EL (cell line): ENCODE results near the gene KLHL35.
A peak's percentile ranks its signal among the peaks of the same experiment; 100 is the strongest.

Source experiments
- DNase-seq: peaks from one replicate; pipeline ENCODE4 v3.0.0-alpha.2; 2016

The KLHL35 gene

DNA sequence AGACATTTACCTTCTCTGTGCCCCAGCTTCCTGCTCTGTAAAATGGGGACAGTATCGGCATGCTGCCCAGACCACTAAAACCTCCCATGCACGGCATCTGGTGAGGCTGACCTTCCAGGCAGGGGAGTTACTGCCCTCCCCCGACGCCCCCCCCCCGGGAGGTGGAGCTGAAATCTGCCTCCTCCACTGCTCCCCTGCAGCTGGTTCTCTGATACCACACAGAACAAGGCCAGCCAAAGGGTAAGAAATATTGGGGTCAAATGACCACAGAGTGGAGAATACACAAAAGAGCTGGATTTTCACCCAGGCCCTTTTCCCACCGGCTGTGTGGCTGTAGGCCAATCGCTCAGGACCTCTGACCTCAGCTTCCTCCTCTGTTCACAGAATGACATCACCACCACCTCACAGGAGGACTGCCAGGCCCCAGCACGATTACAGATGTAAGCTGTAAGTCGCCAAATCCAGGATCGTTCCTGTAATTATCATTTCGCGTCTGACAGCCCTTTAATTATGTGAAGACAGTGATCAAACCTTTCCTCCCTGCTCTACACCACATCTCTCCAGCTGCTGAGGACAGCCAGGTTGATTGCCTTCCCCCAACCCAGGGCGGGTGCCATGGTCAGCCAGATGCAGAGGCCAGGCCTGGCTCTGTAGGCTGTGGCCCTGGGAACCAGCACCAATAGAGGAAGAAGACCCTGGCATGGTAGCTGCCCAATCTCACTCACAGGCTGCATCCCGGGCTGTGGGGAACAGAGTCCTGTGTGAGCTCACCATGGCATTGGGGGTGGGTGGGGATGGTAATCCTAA lies 35.7 kb upstream of the KLHL35 start:
- peak; percentile 75 for DNase-seq

- no peak for DNase-seq
Measured at GRCh38 chr11:75467881-75468280, 34.9 kb upstream of the KLHL35 start.

DNA sequence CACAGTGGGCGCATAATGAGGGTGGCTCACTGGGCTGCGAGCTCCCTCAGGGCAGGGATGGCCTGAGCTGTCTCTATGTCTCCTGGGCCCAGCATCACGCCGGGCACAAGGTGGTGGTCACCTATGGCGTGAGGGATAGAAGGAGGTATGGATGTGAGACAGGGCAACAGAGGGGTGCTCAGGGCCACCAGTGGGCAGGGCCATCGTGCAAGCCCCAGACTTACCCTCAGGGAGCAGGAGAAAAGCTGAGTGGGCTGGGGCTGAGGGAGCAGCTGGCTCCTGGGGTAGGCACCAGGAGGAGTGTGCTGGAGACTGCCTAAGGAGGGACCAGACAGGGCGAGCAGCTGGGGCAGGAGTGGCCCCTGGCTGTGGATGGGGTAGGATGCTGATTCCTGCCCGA lies 34.3 kb upstream of the KLHL35 start:
- no peak for DNase-seq

- DNase-seq, result peak; percentile 72
Measured at GRCh38 chr11:75465701-75466531, 32.9 kb upstream of the KLHL35 start.

- DNase-seq, result no peak
Measured at GRCh38 chr11:75463106-75463774, 30.2 kb upstream of the KLHL35 start.

DNA sequence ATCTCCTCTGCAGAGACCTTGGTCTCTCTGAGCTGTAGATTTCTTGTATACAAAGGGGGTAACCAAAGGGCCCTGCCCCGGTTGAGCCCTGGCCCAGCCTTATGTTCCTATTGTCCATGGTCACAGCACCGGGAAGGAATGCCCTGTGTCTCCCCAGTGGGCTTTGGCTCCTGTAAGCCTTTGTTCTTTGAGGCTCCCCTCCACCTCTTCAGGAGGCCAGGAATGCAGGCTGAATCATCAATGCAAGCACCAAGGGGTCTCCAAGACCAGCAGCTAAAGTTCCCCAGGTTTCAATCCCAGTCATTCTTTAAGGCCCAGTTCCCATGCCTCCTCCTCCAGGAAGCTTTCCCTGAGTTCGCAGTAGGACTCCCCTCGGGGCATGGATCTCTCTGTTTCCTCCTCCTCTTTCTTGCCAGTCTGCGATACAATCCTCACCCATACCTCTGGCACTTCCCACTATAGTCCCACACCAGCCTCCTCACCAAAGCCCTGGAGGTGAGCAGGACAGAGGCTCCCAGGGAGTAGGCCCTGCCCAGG lies 29.2 kb upstream of the KLHL35 start:
- DNase-seq, result no peak

GRCh38 chr11:75461151-75461550 lies 28.1 kb upstream of the KLHL35 start:
- peak; percentile 17 for DNase-seq

- DNase-seq, result no peak
Measured at GRCh38 chr11:75456596-75457183, 23.7 kb upstream of the KLHL35 start.

DNA sequence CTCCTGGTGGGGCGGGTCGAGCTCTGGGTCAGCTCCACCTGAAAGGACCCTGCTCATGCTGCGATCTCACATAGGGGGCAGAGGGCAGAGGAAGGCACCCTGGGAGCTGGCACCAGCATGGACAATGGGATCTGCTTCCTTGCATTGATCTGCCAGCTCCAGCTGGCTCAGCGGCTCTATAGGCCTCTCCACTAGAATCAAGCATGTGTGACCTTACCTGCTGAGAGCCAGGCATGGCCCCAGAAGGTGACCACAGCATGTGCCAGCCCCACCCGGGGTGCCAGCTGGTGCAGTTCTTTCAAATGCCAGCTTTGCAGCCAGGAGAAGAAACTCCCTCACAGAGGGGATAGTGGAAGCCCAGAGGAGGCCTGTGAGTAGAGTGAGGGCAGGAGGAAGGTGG lies 22.0 kb upstream of the KLHL35 start:
- DNase-seq, result no peak

- DNase-seq, result peak; percentile 65
Measured at GRCh38 chr11:75453916-75454655, 21.1 kb upstream of the KLHL35 start.

DNA sequence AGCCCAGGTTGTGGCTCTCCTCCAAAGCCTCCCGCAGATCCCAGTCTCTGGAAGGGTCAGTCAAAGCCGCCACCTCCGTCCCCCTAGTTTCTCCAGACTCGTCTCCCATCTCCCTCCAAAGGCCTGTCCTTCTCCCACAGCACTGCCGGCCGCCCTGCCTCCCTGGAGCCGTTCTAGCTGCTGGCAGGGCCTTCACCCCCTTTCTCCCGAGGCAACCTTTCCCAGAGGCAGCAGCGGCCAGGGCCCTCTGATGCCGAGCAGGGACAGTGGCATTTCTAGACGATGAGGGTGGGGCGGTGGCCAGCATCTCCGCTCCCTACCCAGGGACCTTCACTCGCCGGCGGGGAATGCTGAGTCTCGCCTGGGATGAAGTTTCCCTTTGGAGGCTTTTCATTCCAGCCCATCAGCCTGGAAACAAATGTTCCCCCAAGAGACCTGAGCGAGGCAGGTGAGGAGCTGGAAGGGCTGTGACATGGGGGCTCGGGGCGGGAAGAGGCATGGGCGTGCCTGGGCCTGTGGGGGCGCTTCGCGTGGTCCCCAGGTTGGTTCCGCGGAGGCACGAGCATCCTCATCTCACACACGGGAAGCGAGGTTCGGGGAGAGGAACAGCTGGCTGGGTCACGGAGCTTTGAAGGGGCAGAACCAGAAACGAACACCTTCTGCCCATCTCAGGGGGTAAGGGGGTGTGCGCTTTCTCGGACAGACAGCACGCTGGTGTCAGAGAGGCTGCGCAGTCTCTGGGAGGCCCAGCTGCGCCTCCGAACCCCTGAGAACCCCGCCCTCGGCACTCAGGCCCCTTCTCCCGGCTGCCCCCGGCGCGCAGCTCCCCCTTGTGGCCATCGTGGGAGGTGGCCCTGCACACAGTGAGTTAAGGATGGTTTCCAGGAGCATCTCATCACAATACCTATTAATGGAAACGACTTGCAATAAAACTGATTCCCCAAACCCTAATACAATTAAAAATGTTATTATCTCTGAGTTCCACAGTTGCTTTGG lies 18.1 kb upstream of the KLHL35 start:
- no peak for DNase-seq

DNA sequence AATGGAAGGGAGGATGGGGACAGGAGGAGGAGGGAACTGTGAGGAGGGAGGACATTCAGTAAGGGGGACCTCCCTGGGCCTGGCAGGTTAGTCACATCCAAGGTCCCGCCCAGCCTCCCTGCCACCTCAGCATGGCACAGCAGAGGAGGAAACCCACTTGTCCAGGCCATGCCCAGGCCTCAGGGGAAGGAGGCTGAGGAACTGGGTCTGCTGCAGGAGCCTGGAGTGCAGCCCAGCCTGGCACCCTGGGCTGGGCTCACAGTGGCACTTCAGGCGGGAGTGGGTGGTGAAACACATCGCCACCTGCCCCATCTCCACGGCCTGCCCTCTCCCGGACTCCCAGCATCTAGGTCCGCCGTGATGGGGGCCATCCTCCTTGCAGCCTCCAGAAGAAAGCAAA lies 17.2 kb upstream of the KLHL35 start:
- no peak for DNase-seq

- DNase-seq, result no peak
Measured at GRCh38 chr11:75449776-75450175, 16.8 kb upstream of the KLHL35 start.

- DNase-seq, result no peak
Measured at GRCh38 chr11:75449271-75449670, 16.3 kb upstream of the KLHL35 start.

GRCh38 chr11:75447415-75447814 lies 14.4 kb upstream of the KLHL35 start:
- no peak for DNase-seq

DNA sequence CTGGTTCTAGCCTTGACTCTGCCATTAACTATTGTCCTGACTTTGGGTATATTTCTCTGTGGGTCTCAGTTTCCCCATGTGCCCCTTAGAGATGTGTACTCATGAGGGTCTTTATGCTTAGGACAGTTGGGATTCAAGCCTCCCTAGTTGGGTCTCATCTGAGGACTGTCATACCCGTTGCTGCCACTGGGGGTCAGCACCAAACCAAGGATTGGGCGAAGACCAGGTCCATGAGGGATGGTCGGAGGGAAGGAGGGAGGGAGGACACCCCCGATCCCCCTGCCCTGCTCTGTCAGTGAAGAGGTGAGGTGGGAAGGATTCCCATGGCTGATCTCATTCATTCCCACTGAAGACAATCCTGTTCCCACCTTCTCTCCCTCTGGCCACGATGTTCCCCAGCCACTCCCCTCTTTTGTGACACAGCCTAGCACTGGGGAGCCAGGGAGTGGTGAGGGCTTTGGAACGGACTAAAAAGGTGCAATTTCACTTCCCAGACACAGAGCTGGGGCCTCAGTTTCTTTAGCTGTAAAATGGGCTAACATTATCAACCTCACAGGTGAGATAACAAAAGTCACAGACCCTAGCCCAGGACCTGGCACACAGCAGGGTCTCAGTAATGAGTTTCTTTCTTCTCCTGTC lies 12.4 kb upstream of the KLHL35 start:
- peak; percentile 60 for DNase-seq

DNA sequence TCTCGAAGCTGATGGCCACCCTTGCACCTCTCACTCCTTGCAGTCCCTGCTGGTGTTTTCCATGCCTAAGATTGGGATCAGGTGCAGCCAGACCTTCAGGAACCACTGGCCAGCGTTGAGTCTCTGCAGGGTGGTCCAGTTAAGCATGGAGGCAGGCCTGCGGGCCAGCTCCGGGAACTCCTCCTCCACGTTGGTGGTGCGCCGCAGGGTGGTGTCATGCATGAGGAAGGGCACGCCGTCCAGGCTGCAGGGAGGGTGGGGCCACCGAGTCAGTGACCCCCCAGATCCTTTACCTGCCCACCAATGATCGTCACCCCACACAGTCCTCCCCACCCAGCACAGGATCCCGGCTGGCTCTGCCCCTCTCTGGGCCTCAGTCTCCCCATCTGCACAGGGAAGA lies 10.0 kb upstream of the KLHL35 start:
- no peak for DNase-seq

- DNase-seq, result no peak
Measured at GRCh38 chr11:75442161-75442885, 9.3 kb upstream of the KLHL35 start.

GRCh38 chr11:75441804-75442132 lies 8.8 kb upstream of the KLHL35 start:
- no peak for DNase-seq
